ENCODE data around the gene COG7.
A peak's percentile ranks its signal among the peaks of the same experiment; 100 is the strongest.

The COG7 gene

GRCh38 chr16:23408823-23409298, 44.1 kb downstream of the COG7 start (continued):
- no peak for TF ChIP-seq ZNF549 (tag by site-specific recombination; IDR thresholded peaks at IDR 0.05)
- no peak for TF ChIP-seq OVOL3 (tag by site-specific recombination; IDR thresholded peaks at IDR 0.05)
- TF ChIP-seq AEBP2 (tag by site-specific recombination; IDR thresholded peaks at IDR 0.05; ENCODE audit: borderline replicate concordance) = no peak
- no peak for TF ChIP-seq ZSCAN5A (tag by site-specific recombination; IDR thresholded peaks at IDR 0.05)
- TF ChIP-seq REPIN1 (tag by site-specific recombination; IDR thresholded peaks at IDR 0.05; ENCODE audit: low read depth) = 0 out of 2 replicates have a peak, but pooled peaks have one; percentile 79
- TF ChIP-seq SALL2 (tag by site-specific recombination; IDR thresholded peaks at IDR 0.05; ENCODE audit: borderline replicate concordance) = peak; percentile 76; the same call in 1 of the 2 replicates
- no peak for TF ChIP-seq TRIM28 (IDR thresholded peaks at IDR 0.05; ENCODE audit: borderline replicate concordance, low read length)
- no peak for TF ChIP-seq ZNF670 (tag by site-specific recombination; IDR thresholded peaks at IDR 0.05; ENCODE audit: low read depth)
- TF ChIP-seq ZBTB44 (tag by site-specific recombination; IDR thresholded peaks at IDR 0.05) = no peak; the same call in 1 of the 2 replicates
- no peak for TF ChIP-seq ZBTB6 (tag by site-specific recombination; IDR thresholded peaks at IDR 0.05)
- no peak for TF ChIP-seq ZFHX2 (tag by site-specific recombination; conservative IDR thresholded peaks at IDR 0.05)
- peak; percentile 93 for TF ChIP-seq PRDM1 (tag by site-specific recombination; IDR thresholded peaks at IDR 0.05)
- TF ChIP-seq ZNF639 (tag by site-specific recombination; IDR thresholded peaks at IDR 0.05) = peak; percentile 91
- TF ChIP-seq CTCF (tag by site-specific recombination; IDR thresholded peaks at IDR 0.05) = no peak
- TF ChIP-seq IKZF3 (tag by site-specific recombination; IDR thresholded peaks at IDR 0.05) = no peak
- TF ChIP-seq ZNF600 (tag by site-specific recombination; IDR thresholded peaks at IDR 0.05) = peak; percentile 95
- no peak for TF ChIP-seq ZNF155 (tag by site-specific recombination; IDR thresholded peaks at IDR 0.05)
- TF ChIP-seq TSHZ1 (tag by site-specific recombination; IDR thresholded peaks at IDR 0.05; ENCODE audit: borderline replicate concordance) = peak; percentile 93
- TF ChIP-seq ZNF132 (tag by site-specific recombination; IDR thresholded peaks at IDR 0.05; ENCODE audit: borderline replicate concordance) = no peak
- TF ChIP-seq ZNF324 (tag by site-specific recombination; IDR thresholded peaks at IDR 0.05) = peak; percentile 89
- TF ChIP-seq ZNF433 (tag by site-specific recombination; IDR thresholded peaks at IDR 0.05; ENCODE audit: low read depth) = no peak
- no peak for TF ChIP-seq ZNF530 (tag by site-specific recombination; IDR thresholded peaks at IDR 0.05; ENCODE audit: low read depth)
- TF ChIP-seq ZNF394 (tag by site-specific recombination; IDR thresholded peaks at IDR 0.05; ENCODE audit: borderline replicate concordance) = peak; percentile 50; the same call in 1 of the 2 replicates
- peak; percentile 96 for TF ChIP-seq KLF17 (tag by site-specific recombination; IDR thresholded peaks at IDR 0.05)
- TF ChIP-seq ZNF354C (tag by site-specific recombination; IDR thresholded peaks at IDR 0.05; ENCODE audit: borderline replicate concordance, low read depth) = no peak
